ENCODE measurements around the gene SNW1. TPM values are rescaled to one million over a fixed set of nuclear protein-coding genes. Genes with fewer than 3 reads are reported as not detected.

Gene SNW1
- total and polyA plus RNA-seq, 2 of the 13 experiments (the other 11 are each of a cell fraction or from before 2014, with no cell fraction given), result 23.2 to 65.8 TPM

Other genes with a start within 250 kb of the SNW1 start
- gene SPTLC2, start 144.5 kb downstream of the SNW1 start, total RNA-seq (2016; rRNA removed; fragmentation: Illumina TruSeq; extraction: Trizol), result 15.1 and 17.5 TPM in 2 replicates
- gene SPTLC2, start 144.5 kb downstream of the SNW1 start, polyA plus RNA-seq (2011; rRNA removed), result 11.2 and 17.4 TPM in 2 replicates
- 14.3 and 14.5 TPM in 2 replicates for gene ALKBH1, start 53.1 kb downstream of the SNW1 start, total RNA-seq (2016; rRNA removed; fragmentation: Illumina TruSeq; extraction: Trizol)
- 11.1 and 12.5 TPM in 2 replicates for gene ALKBH1, start 53.1 kb downstream of the SNW1 start, polyA plus RNA-seq (2011; rRNA removed)
- gene SLIRP, start 53.1 kb downstream of the SNW1 start, total RNA-seq (2016; rRNA removed; fragmentation: Illumina TruSeq; extraction: Trizol), result 548 and 656 TPM in 2 replicates
- gene SLIRP, start 53.1 kb downstream of the SNW1 start, polyA plus RNA-seq (2011; rRNA removed), result 210 and 281 TPM in 2 replicates
- 2.1 and 3.9 TPM in 2 replicates for gene ADCK1, start 39.0 kb upstream of the SNW1 start, total RNA-seq (2016; rRNA removed; fragmentation: Illumina TruSeq; extraction: Trizol)
- 6.3 and 6.8 TPM in 2 replicates for gene ADCK1, start 39.0 kb upstream of the SNW1 start, polyA plus RNA-seq (2011; rRNA removed)